ENCODE results near the gene HMCN1.
A peak's percentile ranks its signal among the peaks of the same experiment; 100 is the strongest.
"Not testable (repeated sequence)": the region's sequence is repeated elsewhere in the genome, so short reads cannot be mapped to it uniquely, and the experiment has no call there.

HMCN1 gene

GRCh38 chr1:186099336-186100104, 365.3 kb downstream of the HMCN1 start:
- DNase-seq = peak; percentile 53

GRCh38 chr1:186102107-186102506, 367.9 kb downstream of the HMCN1 start:
- no peak for DNase-seq

GRCh38 chr1:186102547-186103148, 368.5 kb downstream of the HMCN1 start:
- peak; percentile 79 for DNase-seq

GRCh38 chr1:186104459-186104858, 370.3 kb downstream of the HMCN1 start:
- DNase-seq = no peak

GRCh38 chr1:186112280-186112679, 378.1 kb downstream of the HMCN1 start:
- DNase-seq = no peak

- DNase-seq = peak; percentile 44
Measured at GRCh38 chr1:186113461-186113860, 379.3 kb downstream of the HMCN1 start.

- DNase-seq = no peak
Measured at GRCh38 chr1:186118724-186119123, 384.5 kb downstream of the HMCN1 start.

GRCh38 chr1:186122837-186123236, 388.6 kb downstream of the HMCN1 start:
- no peak for DNase-seq

- no peak for DNase-seq
Measured at GRCh38 chr1:186125035-186125434, 390.8 kb downstream of the HMCN1 start.

GRCh38 chr1:186125511-186125910, 391.3 kb downstream of the HMCN1 start:
- no peak for DNase-seq

GRCh38 chr1:186129758-186130157, 395.6 kb downstream of the HMCN1 start:
- no peak for DNase-seq

GRCh38 chr1:186139115-186139514, 404.9 kb downstream of the HMCN1 start:
- DNase-seq = no peak

GRCh38 chr1:186139701-186140100, 405.5 kb downstream of the HMCN1 start:
- peak; percentile 72 for DNase-seq

GRCh38 chr1:186142159-186142558, 408.0 kb downstream of the HMCN1 start:
- no peak for DNase-seq

- no peak for DNase-seq
Measured at GRCh38 chr1:186142916-186143315, 408.7 kb downstream of the HMCN1 start.

GRCh38 chr1:186143481-186143880, 409.3 kb downstream of the HMCN1 start:
- peak; percentile 52 for DNase-seq

- no peak for DNase-seq
Measured at GRCh38 chr1:186144505-186144904, 410.3 kb downstream of the HMCN1 start.

GRCh38 chr1:186146974-186147373, 412.8 kb downstream of the HMCN1 start:
- no peak for DNase-seq

GRCh38 chr1:186149591-186149990, 415.4 kb downstream of the HMCN1 start:
- DNase-seq = no peak

GRCh38 chr1:186152227-186152619, 418.0 kb downstream of the HMCN1 start:
- DNase-seq = no peak

GRCh38 chr1:186152620-186153239, 418.5 kb downstream of the HMCN1 start:
- peak; percentile 74 for DNase-seq

- DNase-seq = no peak
Measured at GRCh38 chr1:186154651-186155050, 420.5 kb downstream of the HMCN1 start.

- peak; percentile 85 for DNase-seq
Measured at GRCh38 chr1:186155594-186155993, 421.4 kb downstream of the HMCN1 start.

GRCh38 chr1:186162895-186163294, 428.7 kb downstream of the HMCN1 start:
- DNase-seq = not testable (repeated sequence)

Data from fibroblast of skin of abdomen (primary cell).